DMS114 treated with DMSO at 0.1 percent for 48 hours (cell line): Measurements from ENCODE around the gene CRYGN.

Experiments used
- DNase-seq: peaks from one replicate; lab custom pipeline; 2025; ENCODE audit not compliant: unreplicated experiment; lab: John Stamatoyannopoulos, UW

CRYGN gene

GRCh38 chr7:151427705-151428377, 12.1 kb downstream of the CRYGN start:
- DNase-seq, result no peak

DNA sequence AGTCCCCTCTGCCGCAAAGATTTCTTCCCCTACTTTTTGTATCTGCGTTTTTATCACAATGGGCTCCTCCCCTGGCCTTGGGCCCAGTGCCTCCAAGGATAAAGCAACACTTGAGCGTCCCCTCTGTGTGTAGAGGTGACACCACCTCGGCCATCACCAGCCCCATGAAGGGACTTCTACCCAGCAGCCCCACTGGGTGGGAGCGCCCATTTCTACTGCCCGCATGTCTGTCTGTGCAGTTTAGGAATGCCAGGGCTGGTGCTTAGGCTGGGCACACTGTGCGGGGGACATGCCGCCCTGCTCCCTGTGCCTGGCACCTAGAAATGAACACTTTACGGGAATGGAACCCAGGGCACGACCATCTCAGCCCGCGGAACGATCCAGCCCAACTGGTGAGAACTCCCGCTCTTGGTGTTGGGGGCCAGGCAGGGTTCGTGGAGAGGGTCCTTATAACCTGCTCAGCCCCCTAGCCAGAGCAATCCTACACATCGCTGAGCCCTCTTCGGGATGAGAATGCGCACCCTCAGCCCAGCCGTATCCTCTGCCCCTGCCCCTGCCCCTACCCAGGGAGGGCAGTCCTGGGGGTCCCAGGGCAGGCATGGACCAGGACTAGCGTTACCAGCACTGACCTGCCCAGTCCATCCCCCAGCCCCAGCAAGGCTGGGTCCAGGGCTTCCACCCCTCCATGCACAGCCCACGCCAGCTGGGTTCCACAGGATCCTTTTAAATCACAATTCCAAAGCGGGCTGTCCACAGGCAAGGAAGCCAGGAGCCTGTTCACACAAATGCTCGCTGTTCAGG, 12.8 kb downstream of the CRYGN start:
- no peak for DNase-seq

GRCh38 chr7:151426441-151426903, 13.5 kb downstream of the CRYGN start:
- DNase-seq, result no peak

- no peak for DNase-seq
Observed at GRCh38 chr7:151425670-151426440, 14.1 kb downstream of the CRYGN start.

DNA sequence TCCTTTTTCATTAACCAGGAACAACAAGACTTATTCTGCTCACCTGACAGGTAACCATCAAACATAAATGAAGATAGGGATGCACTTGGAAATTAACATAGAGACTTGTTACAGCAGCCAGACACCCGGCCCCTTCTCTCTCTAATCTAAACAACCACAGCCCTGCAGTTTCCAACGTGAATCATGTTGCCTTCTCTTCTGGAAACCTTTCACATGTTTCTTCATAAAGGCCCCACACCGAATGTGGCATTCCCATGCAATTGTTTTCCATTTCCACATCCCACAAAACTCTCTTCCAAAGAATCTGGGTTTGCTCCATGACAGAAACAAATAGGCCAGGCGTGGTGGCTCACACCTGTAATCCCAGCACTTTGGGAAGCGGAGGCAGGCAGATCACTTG, 15.1 kb downstream of the CRYGN start:
- no peak for DNase-seq

GRCh38 chr7:151423936-151424335, 16.0 kb downstream of the CRYGN start:
- no peak for DNase-seq

DNA sequence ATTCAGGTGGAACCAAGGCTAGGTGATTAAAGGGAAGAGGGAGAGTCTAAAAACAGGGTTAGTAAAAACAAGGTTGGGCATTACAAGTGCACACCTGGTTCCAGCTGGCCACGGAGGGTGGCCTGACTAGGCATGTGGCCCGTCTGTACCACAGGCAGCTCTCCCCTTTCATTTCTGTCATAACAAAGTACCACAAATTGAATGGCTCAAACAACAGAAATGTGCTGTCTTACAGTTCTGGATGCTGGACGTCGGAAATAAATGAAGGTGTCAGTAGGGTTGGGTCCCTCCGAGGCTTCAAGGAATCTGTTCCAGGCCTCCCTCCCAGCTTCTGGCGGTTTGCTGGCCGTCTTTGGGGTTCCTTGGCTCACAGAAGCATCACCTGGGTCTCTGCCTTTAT, 16.7 kb downstream of the CRYGN start:
- DNase-seq, result no peak

GRCh38 chr7:151422212-151422611, 17.7 kb downstream of the CRYGN start:
- no peak for DNase-seq

DNA sequence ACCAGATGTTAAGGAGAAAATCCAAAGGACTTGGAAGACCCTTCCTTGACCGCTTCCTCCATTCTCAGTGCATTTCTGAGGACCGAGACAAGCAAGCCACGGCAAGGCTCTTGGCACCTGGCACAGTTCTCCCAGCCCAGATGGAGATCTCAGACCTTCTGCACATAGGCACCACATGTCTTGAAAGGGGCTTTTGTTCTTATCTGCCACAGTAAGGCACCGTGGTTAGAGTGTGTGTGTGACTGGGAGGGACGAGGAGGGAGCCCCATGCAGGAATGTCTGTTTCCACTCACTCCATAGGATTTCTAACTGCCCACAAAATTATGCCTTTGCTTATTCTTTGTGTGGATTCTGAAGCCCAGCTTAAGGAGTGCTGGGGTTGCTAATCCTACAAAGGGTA, 19.8 kb downstream of the CRYGN start:
- no peak for DNase-seq

DNA sequence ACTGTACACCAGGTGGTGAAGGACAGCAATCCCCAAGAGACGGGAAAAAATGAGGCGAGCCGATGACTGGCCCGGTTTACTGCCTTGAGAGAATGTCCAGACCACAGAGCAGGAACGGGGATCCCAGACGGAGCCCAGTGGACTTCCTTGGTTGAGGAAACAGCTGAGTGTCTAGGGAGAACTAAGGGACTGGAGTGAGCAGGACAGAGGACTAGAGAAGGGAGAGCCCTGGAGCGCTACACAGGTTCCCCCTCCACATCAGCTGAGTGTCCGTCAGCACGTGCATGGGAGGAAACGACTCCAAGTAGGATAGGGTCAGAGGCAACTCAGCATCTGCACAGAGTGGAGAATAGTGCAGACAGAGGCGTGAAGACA, 23.0 kb downstream of the CRYGN start:
- DNase-seq, result no peak

GRCh38 chr7:151416112-151416940, 23.6 kb downstream of the CRYGN start:
- no peak for DNase-seq

DNA sequence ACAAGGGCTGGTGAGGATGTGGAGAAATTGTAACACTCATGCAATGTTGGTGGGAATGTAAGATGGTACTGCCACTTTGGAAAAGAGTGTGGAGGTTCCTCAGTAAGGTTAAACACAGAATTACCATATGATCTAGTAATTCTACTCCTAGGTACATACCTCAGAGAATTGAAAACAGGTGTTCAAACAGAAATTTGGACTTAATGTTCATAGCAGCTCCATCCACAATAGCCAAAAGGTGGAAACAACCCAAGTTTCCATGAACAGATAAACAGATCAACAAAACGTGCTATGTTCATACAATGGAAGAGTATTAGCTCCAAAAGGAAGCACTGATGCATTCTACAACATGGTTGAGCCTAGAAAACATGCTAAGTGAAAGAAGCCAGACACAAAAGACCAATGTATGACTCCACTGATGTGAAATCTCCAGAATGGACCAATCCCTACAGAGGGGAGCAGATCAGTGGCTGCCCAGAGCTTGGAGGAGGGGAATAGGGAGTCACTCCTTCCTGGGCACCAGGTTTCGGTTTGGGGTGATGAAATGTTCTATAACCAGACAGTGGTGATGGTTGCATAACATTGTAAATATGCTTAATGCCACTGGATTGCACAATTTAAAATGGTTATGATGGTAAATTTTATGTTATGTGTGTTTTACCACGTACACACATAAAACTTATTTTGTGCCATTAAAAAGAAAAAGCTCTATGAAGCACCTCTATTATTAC, 24.4 kb downstream of the CRYGN start:
- DNase-seq, result no peak

DNA sequence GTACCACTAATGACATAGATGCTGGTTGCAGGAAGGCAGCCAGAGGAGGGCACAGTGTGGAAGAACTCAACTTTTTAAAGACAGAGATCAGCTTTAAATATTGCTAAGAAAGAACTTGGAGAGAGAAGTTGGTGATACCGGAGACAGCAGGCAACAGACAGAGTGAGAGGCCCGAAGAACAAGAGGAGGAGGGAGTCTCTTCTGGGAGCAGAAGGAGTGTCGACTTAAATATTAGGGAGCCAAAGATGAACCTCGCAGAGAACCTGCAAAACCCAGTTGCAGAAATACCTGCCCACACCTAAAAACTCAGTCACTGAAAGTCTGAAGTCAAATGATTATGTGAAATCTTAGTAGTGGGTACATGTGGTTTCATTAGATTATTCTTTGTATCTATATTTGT, 26.7 kb downstream of the CRYGN start:
- DNase-seq, result no peak

DNA sequence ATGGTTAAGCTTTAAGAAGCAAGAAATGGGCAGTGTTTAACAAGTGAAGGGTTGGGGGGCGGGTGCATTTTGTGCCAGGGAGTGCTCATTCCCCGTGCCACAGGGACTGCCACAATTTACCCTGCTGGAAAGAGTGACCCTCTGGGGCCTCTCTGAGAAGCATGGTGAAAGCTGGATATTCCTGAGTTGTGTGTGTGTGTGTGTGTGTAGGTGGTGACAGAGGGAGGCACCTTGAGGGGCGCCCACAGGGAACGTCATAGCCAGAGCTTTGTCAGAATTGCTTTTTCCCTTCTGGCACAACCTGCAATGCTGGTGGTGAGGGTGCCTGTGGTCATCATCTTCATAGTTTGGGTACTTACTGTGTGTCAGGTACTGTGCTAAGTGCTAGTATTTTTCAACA, 27.6 kb downstream of the CRYGN start:
- DNase-seq, result no peak

- no peak for DNase-seq
Observed at GRCh38 chr7:151411551-151411950, 28.4 kb downstream of the CRYGN start.

DNA sequence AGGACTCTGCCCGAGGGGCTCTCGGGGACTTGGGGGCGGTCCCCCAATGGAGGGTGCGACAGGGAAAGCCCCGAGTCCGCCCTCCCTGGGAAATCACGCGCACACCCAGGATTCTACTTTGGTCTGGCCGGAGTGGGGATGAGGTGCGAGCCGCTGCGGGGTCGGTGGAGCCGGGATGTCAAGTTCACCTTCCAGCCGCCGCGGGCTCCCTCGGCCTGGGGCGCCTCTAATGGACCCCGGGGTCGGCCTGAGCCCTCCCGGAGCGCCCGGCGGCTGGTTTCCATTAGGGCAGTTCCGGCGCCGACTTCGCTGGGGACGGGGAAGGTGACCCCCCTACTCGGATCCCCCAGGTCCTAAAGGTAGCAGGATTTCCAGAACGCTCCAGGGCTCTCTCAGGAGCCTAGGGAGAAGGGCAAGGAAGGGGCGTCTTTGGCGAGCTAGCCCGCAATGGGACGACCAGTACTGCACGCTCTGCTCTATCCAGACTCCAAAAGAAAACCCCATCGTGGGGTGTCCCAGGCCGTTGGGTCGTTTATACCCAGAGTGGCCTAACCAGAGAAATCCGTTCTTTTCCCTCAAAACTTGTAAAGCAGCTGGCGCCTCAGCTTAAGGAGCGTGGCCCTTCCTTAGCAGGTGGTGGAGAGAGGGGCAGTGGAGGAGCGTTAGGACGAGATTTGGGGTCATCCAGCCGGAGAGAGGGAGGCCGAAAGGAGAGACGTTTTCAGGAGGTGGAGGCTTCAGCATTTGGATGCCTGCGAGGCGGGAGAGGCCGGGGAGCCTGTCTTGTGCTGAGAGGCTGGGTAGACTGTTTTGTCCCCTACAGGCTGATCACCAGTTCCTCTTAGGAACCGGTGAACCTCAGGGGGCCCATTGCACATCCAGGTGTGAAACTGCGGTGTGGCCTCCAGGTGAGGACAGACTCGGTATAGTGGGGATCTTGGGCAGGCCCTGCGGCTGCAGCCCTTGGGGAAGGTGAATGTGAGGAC, 29.2 kb downstream of the CRYGN start:
- DNase-seq, result peak; percentile 12

DNA sequence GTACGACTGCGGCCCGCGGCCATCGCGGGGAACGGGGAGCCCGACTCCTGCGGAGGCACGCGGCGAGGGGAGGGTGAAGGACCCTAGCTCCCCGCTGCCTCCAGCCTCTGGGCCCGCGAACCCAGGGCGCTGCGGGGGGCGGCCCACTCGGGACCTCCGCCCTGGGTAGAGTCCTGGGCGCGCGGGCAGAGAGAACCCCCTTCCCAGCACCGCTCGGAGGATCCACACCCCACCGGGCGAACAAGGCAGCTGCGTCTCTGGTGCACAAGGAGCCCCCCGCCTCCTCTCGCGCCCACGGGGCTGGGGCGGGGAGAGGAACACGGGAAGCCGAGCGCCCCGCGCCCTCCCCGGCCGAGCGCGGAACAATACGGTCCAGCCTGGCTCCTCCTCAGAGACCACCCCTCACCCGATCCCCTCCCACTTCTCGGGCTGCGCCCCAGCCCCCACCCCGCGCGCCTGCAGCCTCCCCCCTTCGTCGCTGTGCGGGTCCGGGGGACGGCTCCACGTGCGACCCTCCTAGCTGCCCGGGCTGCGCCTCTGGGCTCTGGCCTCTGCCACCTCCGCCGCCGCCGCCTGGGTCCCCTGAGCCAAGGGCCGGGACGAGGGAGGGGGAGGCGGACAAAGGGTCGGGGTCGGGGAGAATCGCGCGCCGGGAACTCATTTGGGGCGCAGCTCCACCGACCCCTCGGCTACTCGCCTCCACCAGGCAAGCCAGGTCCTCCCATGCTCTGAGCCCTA, 30.1 kb downstream of the CRYGN start, which contains the start of gene WDR86:
Gene WDR86, minus strand, starts transcription at position 372 of the 738 bp plus-strand sequence. CDS start 449 bp downstream, outside the sequence.
- no peak for DNase-seq
